PC-9 (cell line): ENCODE measurements around the gene TERT. TPM values are rescaled to one million over a fixed set of nuclear protein-coding genes. Genes with fewer than 3 reads are reported as not detected.

Experiments
- BruUV-seq: library from RNA; stranded (reverse); fragments of 400-500 nt; replicated peaks from 2 replicates; lab custom pipeline; 2021; lab: Mats Ljungman, UMichigan
- CTCF ChIA-PET: fragments of 300-600 bp; sonication (Branson Sonifier 250); formaldehyde crosslinking; loops from one replicate; lab custom pipeline; 2022; ENCODE audit warnings: antibody characterized with exemption; lab: Charles Lee
- POLR2A ChIA-PET: fragments of 300-600 bp; sonication (Branson Sonifier 250); formaldehyde crosslinking; loops from one replicate; lab custom pipeline; 2022; ENCODE audit warnings: antibody characterized with exemption; ENCODE audit not compliant: unreplicated experiment; lab: Charles Lee
- DNase-seq, 2 experiments: peaks; one replicate each; pipeline versions ENCODE4 v3.0.0 to v3.0.0-alpha.2; 2015 to 2022; ENCODE audit warnings: mixed read lengths in 1 of 2
- H2AFZ ChIP-seq: fragments of 200-600 bp; sonication (generic); 2 replicates; pipeline ENCODE4 v1.8.1; 2017; ENCODE audit warnings: antibody characterized with exemption
- H3F3A ChIP-seq: fragments of 200-600 bp; sonication (generic); 2 replicates; pipeline ENCODE4 v1.8.1; 2017; ENCODE audit warnings: antibody characterized with exemption, mild to moderate bottlenecking, low read depth; ENCODE audit not compliant: insufficient read depth
- H3K27ac ChIP-seq: fragments of 200-600 bp; sonication (generic); 2 replicates; pipeline ENCODE4 v1.6.1; 2016; ENCODE audit warnings: mixed run types
- H3K27me3 ChIP-seq: fragments of 200-600 bp; sonication (generic); 2 replicates; pipeline ENCODE4 v1.6.1; 2016; ENCODE audit warnings: low read depth, mixed run types; ENCODE audit not compliant: insufficient read depth
- H3K36me3 ChIP-seq: fragments of 200-600 bp; sonication (generic); 2 replicates; pipeline ENCODE4 v1.6.1; 2016; ENCODE audit warnings: low read depth, mixed run types
- H3K4me1 ChIP-seq: fragments of 200-600 bp; sonication (generic); replicated peaks from 2 replicates; pipeline ENCODE4 v1.6.1; 2016; ENCODE audit warnings: mixed run types; ENCODE audit not compliant: insufficient read depth
- H3K4me2 ChIP-seq: fragments of 200-600 bp; sonication (generic); 2 replicates; pipeline ENCODE4 v1.6.1; 2017; ENCODE audit warnings: mixed run types
- H3K4me3 ChIP-seq: fragments of 200-600 bp; sonication (generic); 2 replicates; pipeline ENCODE4 v1.6.1; 2016; ENCODE audit warnings: mixed run types
- H3K79me2 ChIP-seq: fragments of 200-600 bp; sonication (generic); 2 replicates; pipeline ENCODE4 v1.6.1; 2017; ENCODE audit warnings: low read depth, mixed run types
- H3K9me2 ChIP-seq: fragments of 200-600 bp; sonication (generic); 2 replicates; pipeline ENCODE4 v1.8.1; 2017; ENCODE audit warnings: mild to moderate bottlenecking; ENCODE audit not compliant: insufficient read depth
- H3K9me3 ChIP-seq: fragments of 200-600 bp; sonication (generic); 2 replicates; pipeline ENCODE4 v1.8.1; 2016; ENCODE audit warnings: low read depth; ENCODE audit not compliant: insufficient read depth
- H4K20me1 ChIP-seq: fragments of 200-600 bp; sonication (generic); 2 replicates; pipeline ENCODE4 v1.8.1; 2017; ENCODE audit not compliant: insufficient read depth
- EZH2 ChIP-seq: fragments of 200-600 bp; sonication (generic); IDR thresholded peaks from 2 replicates; pipeline ENCODE4 v1.8.0; 2017; ENCODE audit warnings: antibody characterized with exemption, low read depth
- intact Hi-C: fragments of 100-400 bp; cut with micrococcal nuclease; formaldehyde crosslinking; loops from one replicate; pipeline ENCODE4 v1.10.0; 2022; ENCODE audit not compliant: unreplicated experiment
- total RNA-seq: library from RNA; stranded (reverse); gene quantifications from 2 replicates; pipeline ENCODE4 v1.2.3, GENCODE V29; 2021
- TF ChIP-seq, protein P1 (sequence below): fragments of 200-600 bp; sonication (generic); conservative IDR thresholded peaks from 2 replicates; pipeline ENCODE4 v1.6.1; 2017; ENCODE audit warnings: mixed run types, antibody characterized with exemption, mild to moderate bottlenecking, moderate library complexity

TERT gene
- total RNA-seq, 1 experiment from 2014 or later: 0.74 TPM

DNA sequence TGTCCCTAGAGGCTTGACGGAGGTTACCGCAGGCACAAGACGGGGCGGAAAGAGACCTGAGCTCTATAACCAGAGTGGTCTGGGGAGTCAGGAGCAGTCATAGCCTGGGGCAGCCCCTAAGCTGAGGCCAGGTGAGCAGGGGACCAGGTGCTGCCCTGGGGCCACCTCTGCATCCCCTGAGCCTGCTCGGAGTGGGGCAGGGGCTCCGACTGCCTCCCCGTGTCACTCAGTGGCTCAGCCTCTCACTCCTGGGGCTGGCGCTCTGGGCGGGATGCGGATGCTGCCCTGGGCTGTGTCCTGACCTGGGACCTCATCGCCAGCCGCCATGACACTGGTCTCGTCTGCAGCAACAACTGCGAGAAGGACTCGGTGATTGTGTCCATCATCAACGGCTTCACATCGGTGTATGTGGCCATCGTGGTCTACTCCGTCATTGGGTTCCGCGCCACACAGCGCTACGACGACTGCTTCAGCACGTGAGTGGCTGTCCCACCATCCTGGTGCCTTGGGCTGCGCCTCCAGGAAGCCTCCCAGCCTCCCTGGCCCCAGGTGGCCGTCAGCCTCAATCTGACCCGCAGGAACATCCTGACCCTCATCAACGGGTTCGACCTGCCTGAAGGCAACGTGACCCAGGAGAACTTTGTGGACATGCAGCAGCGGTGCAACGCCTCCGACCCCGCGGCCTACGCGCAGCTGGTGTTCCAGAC lies 78.5 kb downstream of the TERT start:
- ChIA-PET CTCF (no interaction called here), POLR2A (no interaction called here)
- no peak overlapping the region for H3K27ac ChIP-seq
- H3K4me3 ChIP-seq: no peak overlapping the region
- no peaks in the 10 kb centered on the region for H3K4me1 ChIP-seq
- no peaks in the 10 kb centered on the region for H3K9me3 ChIP-seq
- no peak overlapping the region for H2AFZ ChIP-seq
- DNase-seq: no peak
- no peaks in the 10 kb centered on the region for H3K79me2 ChIP-seq
- intact Hi-C loops: no loop called here
- no peaks in the 10 kb centered on the region; the same call in 1 of the 2 replicates for H4K20me1 ChIP-seq
- BruUV-seq: no TSS peak
- H3K27me3 ChIP-seq: peaks cover 75% of the 10 kb centered on the region
- no peaks in the 10 kb centered on the region for H3K36me3 ChIP-seq
- TF ChIP-seq, protein P1, sequence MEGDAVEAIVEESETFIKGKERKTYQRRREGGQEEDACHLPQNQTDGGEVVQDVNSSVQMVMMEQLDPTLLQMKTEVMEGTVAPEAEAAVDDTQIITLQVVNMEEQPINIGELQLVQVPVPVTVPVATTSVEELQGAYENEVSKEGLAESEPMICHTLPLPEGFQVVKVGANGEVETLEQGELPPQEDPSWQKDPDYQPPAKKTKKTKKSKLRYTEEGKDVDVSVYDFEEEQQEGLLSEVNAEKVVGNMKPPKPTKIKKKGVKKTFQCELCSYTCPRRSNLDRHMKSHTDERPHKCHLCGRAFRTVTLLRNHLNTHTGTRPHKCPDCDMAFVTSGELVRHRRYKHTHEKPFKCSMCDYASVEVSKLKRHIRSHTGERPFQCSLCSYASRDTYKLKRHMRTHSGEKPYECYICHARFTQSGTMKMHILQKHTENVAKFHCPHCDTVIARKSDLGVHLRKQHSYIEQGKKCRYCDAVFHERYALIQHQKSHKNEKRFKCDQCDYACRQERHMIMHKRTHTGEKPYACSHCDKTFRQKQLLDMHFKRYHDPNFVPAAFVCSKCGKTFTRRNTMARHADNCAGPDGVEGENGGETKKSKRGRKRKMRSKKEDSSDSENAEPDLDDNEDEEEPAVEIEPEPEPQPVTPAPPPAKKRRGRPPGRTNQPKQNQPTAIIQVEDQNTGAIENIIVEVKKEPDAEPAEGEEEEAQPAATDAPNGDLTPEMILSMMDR: no peak
- no peak for TF ChIP-seq EZH2
- H3F3A ChIP-seq: no peaks in the 10 kb centered on the region
- no peaks in the 10 kb centered on the region for H3K9me2 ChIP-seq
- no peak overlapping the region for H3K4me2 ChIP-seq

DNA sequence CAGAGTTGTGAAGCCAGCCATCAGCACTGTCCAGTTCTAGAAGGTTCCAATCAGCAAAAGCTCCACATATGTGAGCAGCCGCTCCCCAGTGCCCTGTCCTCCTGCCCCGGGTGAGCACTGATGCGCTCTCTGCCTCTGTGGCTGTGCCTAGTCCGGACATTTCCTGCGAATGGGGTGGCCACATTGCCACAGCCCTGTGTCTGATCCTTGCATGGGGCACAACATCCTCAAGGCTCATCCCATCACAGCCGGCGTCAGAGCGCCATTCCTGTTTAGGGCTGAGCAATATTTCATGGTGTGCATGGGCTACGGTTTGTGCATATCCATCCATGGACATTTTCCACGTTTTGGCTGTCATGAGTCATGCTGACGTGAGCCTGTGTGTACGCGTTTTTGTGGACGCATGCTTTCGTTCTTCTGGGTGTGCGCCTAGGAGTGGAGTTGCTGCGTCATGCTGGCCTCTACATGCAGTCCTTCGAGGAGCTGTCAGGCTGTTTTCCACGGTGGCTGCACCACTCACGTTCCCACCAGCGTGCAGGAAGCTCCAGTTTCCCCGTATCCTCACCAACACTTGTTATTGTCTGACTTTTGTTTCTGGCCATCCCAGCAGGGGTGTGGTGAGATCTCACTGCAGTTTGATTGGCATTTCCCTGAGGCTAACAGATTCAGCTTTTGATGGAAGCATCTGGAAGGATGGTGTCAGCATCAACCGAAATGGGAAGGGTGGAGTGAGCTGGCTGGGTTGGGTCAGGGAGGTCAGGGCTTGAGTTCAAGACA lies 79.4 kb downstream of the TERT start:
- no peaks in the 10 kb centered on the region for H3K9me2 ChIP-seq
- no peak overlapping the region for H3K27ac ChIP-seq
- intact Hi-C loops: no loop called here
- H3K27me3 ChIP-seq: peaks cover 75% of the 10 kb centered on the region
- no TSS peak for BruUV-seq
- 0 out of 2 replicates have a peak, but pooled peaks cover under 1% of the 10 kb centered on the region for H4K20me1 ChIP-seq
- ChIA-PET CTCF (no interaction called here), POLR2A (no interaction called here)
- no peak for DNase-seq
- no peaks in the 10 kb centered on the region for H3K36me3 ChIP-seq
- no peak overlapping the region for H2AFZ ChIP-seq
- no peaks in the 10 kb centered on the region for H3K4me1 ChIP-seq
- H3K4me3 ChIP-seq: no peak overlapping the region
- no peaks in the 10 kb centered on the region for H3K79me2 ChIP-seq
- no peak overlapping the region for H3K4me2 ChIP-seq
- no peaks in the 10 kb centered on the region for H3F3A ChIP-seq
- no peaks in the 10 kb centered on the region for H3K9me3 ChIP-seq
- no peak for TF ChIP-seq EZH2
- TF ChIP-seq, protein P1: no peak

DNA sequence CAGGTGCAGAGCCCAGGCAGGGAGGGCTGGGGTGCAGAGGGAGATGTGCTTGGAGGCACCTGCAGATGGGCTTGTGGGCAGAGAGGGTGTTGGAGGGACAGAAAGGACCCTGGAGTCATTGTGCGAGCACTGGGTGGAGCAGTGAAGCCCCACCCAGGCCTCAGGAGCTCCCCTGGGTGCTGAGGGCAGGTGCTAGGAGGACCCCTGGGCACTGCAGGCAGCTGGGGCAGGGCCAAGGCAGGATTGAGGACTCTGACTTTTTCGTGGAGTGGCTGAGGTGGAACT lies 80.0 kb downstream of the TERT start:
- ChIA-PET CTCF (no interaction called here), POLR2A (no interaction called here)
- Histone ChIP-seq H3K9me3 (no peaks in the 10 kb centered on the region), H2AFZ (no peak overlapping the region), H3F3A (no peaks in the 10 kb centered on the region), H3K4me2 (no peak overlapping the region), H3K4me3 (no peak overlapping the region), H3K36me3 (no peaks in the 10 kb centered on the region), H3K27ac (no peak overlapping the region), H3K9me2 (no peaks in the 10 kb centered on the region), H4K20me1 (peaks cover 7% of the 10 kb centered on the region; the same call in 1 of the 2 replicates), H3K4me1 (no peaks in the 10 kb centered on the region), H3K27me3 (peaks cover 75% of the 10 kb centered on the region), H3K79me2 (no peaks in the 10 kb centered on the region)
- no peak for DNase-seq
- intact Hi-C loops: no loop called here
- no peak for TF ChIP-seq EZH2
- TF ChIP-seq, protein P1: no peak
- BruUV-seq: no TSS peak
